Smooth muscle cell (in vitro differentiated cells): ENCODE results near the gene VWA5B2. TPM values are rescaled to one million over a fixed set of nuclear protein-coding genes. Genes with fewer than 3 reads are reported as not detected.

ENCODE experiments used
- DNase-seq: peaks from one replicate; lab custom pipeline; 2025; ENCODE audit not compliant: unreplicated experiment; lab: John Stamatoyannopoulos, UW
- H2AFZ ChIP-seq: fragments of 200-600 bp; sonication (generic); 2 replicates; pipeline ENCODE4 v1.6.0; 2016; ENCODE audit warnings: antibody characterized with exemption, low read depth, mild to moderate bottlenecking
- H3F3A ChIP-seq: fragments of 200-600 bp; sonication (generic); 2 replicates; pipeline ENCODE4 v1.6.0; 2017; ENCODE audit warnings: antibody characterized with exemption, low read depth
- H3K27ac ChIP-seq: fragments of 200-600 bp; sonication (generic); 2 replicates; pipeline ENCODE4 v1.5.1; 2016; ENCODE audit warnings: low read depth, mild to moderate bottlenecking
- H3K27me3 ChIP-seq: fragments of 200-600 bp; sonication (generic); 2 replicates; pipeline ENCODE4 v1.6.1; 2016; ENCODE audit warnings: low read depth, mild to moderate bottlenecking
- H3K36me3 ChIP-seq: fragments of 200-600 bp; sonication (generic); 2 replicates; pipeline ENCODE4 v1.5.1; 2016; ENCODE audit warnings: low read depth
- H3K4me1 ChIP-seq: fragments of 200-600 bp; sonication (generic); 2 replicates; pipeline ENCODE4 v1.5.1; 2016; ENCODE audit warnings: low read depth
- H3K4me2 ChIP-seq: fragments of 200-600 bp; sonication (generic); 2 replicates; pipeline ENCODE4 v1.6.0; 2016; ENCODE audit warnings: mild to moderate bottlenecking
- H3K4me3 ChIP-seq: fragments of 200-600 bp; sonication (generic); 2 replicates; pipeline ENCODE4 v1.5.1; 2016; ENCODE audit warnings: mild to moderate bottlenecking
- H3K79me2 ChIP-seq: fragments of 200-600 bp; sonication (generic); 2 replicates; pipeline ENCODE4 v1.6.0; 2016; ENCODE audit warnings: low read depth, mild to moderate bottlenecking
- H3K9ac ChIP-seq: fragments of 200-600 bp; sonication (generic); 2 replicates; pipeline ENCODE4 v1.6.0; 2016; ENCODE audit warnings: low read depth
- H3K9me3 ChIP-seq: fragments of 200-600 bp; sonication (generic); replicated peaks from 2 replicates; pipeline ENCODE4 v1.5.1; 2016; ENCODE audit warnings: low read depth
- H4K20me1 ChIP-seq: fragments of 200-600 bp; sonication (generic); 2 replicates; pipeline ENCODE4 v1.6.0; 2016; ENCODE audit warnings: low read depth
- WGBS: methylation state at CpG from one replicate; pipeline ENCODE4 v1.1.7; 2016; ENCODE audit warnings: low lambda C conversion rate; 5-methylcytosine and 5-hydroxymethylcytosine counted together
- polyA plus RNA-seq: library from polyadenylated mRNA; unstranded; fragments of >200 nt; fragmentation: Nextera tagmentation; extraction: Ambion mirVana; gene quantifications from 2 replicates; pipeline ENCODE4 v1.2.1, GENCODE V29; 2016
- total RNA-seq: library from RNA; depleted of rRNA; stranded (reverse); fragments of >200 nt; gene quantifications from 2 replicates; pipeline ENCODE4 v1.2.3, GENCODE V29; 2014
- TF ChIP-seq, protein P1 (sequence below): fragments of 200-600 bp; sonication (generic); IDR thresholded peaks from 2 replicates; pipeline ENCODE4 v1.5.1; 2017; ENCODE audit warnings: borderline replicate concordance, mild to moderate bottlenecking, antibody characterized with exemption; ENCODE audit not compliant: insufficient read depth, poor library complexity, severe bottlenecking

Gene VWA5B2
- total and polyA plus RNA-seq, 2 experiments from 2014 or later = not detected

DNA sequence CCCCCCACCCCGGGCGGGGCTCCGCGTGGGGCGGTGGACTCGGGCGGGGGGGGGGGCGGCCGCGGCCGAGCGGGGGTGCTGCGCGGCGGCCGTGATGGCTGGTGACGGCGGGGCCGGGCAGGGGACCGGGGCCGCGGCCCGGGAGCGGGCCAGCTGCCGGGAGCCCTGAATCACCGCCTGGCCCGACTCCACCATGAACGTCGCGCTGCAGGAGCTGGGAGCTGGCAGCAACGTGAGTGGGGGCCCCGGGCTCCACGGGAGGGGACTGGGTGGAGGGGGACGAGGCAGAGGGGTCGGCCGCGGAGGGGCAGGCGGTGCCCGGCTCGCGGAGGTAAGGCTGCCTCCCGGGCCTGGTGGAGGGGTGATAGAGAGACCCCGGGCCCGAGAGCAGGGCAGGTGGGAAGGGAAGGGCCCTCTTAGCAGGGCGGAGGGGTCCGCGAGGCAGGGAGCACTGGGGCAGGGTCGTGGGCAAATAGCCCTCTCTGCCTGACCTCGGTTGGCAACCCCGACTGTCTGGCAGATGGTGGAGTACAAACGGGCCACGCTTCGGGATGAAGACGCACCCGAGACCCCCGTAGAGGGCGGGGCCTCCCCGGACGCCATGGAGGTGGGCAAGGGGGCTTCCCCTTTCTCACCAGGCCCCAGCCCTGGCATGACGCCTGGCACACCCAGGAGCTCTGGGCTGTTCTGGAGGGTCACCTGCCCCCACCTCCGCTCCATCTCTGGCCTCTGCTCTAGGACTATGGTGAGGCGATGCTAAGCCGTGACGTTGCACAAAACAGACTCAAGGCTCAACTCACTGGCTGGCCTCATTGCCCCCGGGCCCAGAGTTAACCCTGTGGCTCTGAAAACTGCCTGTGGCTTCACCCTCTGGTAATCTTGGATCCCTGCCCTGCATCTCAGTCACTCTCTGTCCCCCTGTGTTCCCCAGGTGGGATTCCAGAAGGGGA is 46.9 kb downstream of the VWA5B2 start, which contains the start of gene ECE2:
Gene ECE2, plus strand, starts transcription at position 62 of the 950 bp plus-strand sequence. Its CDS starts 132 bp downstream, at position 194.
- 64% methylated on average over 23 of the region's 65 CpGs for WGBS
- Histone ChIP-seq H3K27ac (no peak within 1 kb of the TSS), H3K4me3 (no peak within 1 kb of the TSS), H3K79me2 (no peaks in the 10 kb centered on the region), H3K36me3 (no peaks in the 10 kb centered on the region), H3K27me3 (peaks cover 61% of the 10 kb centered on the region), H3K9ac (no peak within 1 kb of the TSS), H3F3A (no peaks in the 10 kb centered on the region), H2AFZ (no peak within 1 kb of the TSS), H4K20me1 (no peaks in the 10 kb centered on the region), H3K4me1 (no peaks in the 10 kb centered on the region), H3K9me3 (no peaks in the 10 kb centered on the region), H3K4me2 (no peak within 1 kb of the TSS)
- TF ChIP-seq, protein P1, sequence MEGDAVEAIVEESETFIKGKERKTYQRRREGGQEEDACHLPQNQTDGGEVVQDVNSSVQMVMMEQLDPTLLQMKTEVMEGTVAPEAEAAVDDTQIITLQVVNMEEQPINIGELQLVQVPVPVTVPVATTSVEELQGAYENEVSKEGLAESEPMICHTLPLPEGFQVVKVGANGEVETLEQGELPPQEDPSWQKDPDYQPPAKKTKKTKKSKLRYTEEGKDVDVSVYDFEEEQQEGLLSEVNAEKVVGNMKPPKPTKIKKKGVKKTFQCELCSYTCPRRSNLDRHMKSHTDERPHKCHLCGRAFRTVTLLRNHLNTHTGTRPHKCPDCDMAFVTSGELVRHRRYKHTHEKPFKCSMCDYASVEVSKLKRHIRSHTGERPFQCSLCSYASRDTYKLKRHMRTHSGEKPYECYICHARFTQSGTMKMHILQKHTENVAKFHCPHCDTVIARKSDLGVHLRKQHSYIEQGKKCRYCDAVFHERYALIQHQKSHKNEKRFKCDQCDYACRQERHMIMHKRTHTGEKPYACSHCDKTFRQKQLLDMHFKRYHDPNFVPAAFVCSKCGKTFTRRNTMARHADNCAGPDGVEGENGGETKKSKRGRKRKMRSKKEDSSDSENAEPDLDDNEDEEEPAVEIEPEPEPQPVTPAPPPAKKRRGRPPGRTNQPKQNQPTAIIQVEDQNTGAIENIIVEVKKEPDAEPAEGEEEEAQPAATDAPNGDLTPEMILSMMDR = no peak
- no peak for DNase-seq

DNA sequence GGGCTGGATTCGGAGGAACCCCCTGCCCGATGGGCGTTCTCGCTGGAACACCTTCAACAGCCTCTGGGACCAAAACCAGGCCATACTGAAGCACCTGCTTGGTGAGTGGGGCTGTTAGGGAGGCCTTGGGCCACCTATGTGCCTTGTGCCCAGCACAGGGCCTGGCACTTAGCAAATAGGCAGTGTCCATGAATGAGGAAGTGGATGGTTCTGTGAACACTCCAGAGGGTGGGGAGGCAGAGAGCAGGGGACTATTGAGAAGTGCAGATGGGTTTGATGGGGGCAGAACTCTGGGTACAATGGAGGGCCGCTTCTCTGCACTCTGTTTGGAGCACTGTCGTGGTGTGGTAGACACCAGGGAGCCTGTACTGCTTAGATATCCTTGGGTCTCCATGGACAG is 48.0 kb downstream of the VWA5B2 start:
- no peak for DNase-seq
- Histone ChIP-seq H3K27me3 (peaks cover 59% of the 10 kb centered on the region), H3K9me3 (no peaks in the 10 kb centered on the region), H3K36me3 (no peaks in the 10 kb centered on the region), H3K79me2 (no peaks in the 10 kb centered on the region), H4K20me1 (no peaks in the 10 kb centered on the region), H3F3A (no peaks in the 10 kb centered on the region), H3K4me1 (no peaks in the 10 kb centered on the region), H3K4me2 (no peak overlapping the region), H2AFZ (no peak overlapping the region), H3K4me3 (no peak overlapping the region), H3K27ac (no peak overlapping the region), H3K9ac (no peak overlapping the region)
- TF ChIP-seq, protein P1 = no peak
- 94% methylated on average over 6 of the region's 6 CpGs for WGBS

- no peaks in the 10 kb centered on the region for H3K36me3 ChIP-seq
- H2AFZ ChIP-seq = no peak overlapping the region
- H3F3A ChIP-seq = no peaks in the 10 kb centered on the region
- peaks cover 23% of the 10 kb centered on the region for H3K27me3 ChIP-seq
- no peak overlapping the region for H3K4me3 ChIP-seq
- 100% methylated on average over 4 of the region's 4 CpGs for WGBS
- no peaks in the 10 kb centered on the region for H3K4me1 ChIP-seq
- no peak for DNase-seq
- H3K9ac ChIP-seq = no peak overlapping the region
- no peaks in the 10 kb centered on the region for H3K79me2 ChIP-seq
- H3K9me3 ChIP-seq = no peaks in the 10 kb centered on the region
- H3K27ac ChIP-seq = no peak overlapping the region
- TF ChIP-seq, protein P1 = no peak
- no peaks in the 10 kb centered on the region for H4K20me1 ChIP-seq
- no peak overlapping the region for H3K4me2 ChIP-seq
Measured at GRCh38 chr3:184282941-184283340, 53.6 kb downstream of the VWA5B2 start.
